GM18505 (cell line): ENCODE results near the gene PAFAH1B2.
"Not testable (repeated sequence)": the region's sequence is repeated elsewhere in the genome, so short reads cannot be mapped to it uniquely, and the experiment has no call there.

Experiments used
- ATAC-seq: cut with Tn5 transposase; IDR thresholded peaks from one replicate; pipeline ENCODE4 v1.9.1; 2021; ENCODE audit not compliant: unreplicated experiment
- POLR2A ChIP-seq: IDR thresholded peaks from 4 replicates; pipeline ENCODE4 v1.6.1; 2011; ENCODE audit warnings: borderline replicate concordance; ENCODE audit not compliant: insufficient read depth, insufficient read length; ENCODE audit errors: extremely low read depth

PAFAH1B2 gene

GRCh38 chr11:117201658-117202305 is 57.7 kb downstream of the PAFAH1B2 start:
- ATAC-seq: no peak
- no peak for TF ChIP-seq POLR2A

- no peak for TF ChIP-seq POLR2A
- no peak for ATAC-seq
Observed at GRCh38 chr11:117202386-117203068, 58.4 kb downstream of the PAFAH1B2 start.

GRCh38 chr11:117203069-117203407 is 59.0 kb downstream of the PAFAH1B2 start:
- no peak for ATAC-seq
- no peak for TF ChIP-seq POLR2A

- TF ChIP-seq POLR2A: no peak
- no peak for ATAC-seq
Observed at GRCh38 chr11:117204283-117205080, 60.4 kb downstream of the PAFAH1B2 start.

- no peak for TF ChIP-seq POLR2A
- no peak for ATAC-seq
Observed at GRCh38 chr11:117205211-117205818, 61.2 kb downstream of the PAFAH1B2 start.

- ATAC-seq: not testable (repeated sequence)
Observed at GRCh38 chr11:117206111-117206510, 62.0 kb downstream of the PAFAH1B2 start.

GRCh38 chr11:117206859-117207258 is 62.8 kb downstream of the PAFAH1B2 start:
- ATAC-seq: not testable (repeated sequence)

- not testable (repeated sequence) for ATAC-seq
Observed at GRCh38 chr11:117207481-117207880, 63.4 kb downstream of the PAFAH1B2 start.

- not testable (repeated sequence) for ATAC-seq
Observed at GRCh38 chr11:117208710-117209109, 64.6 kb downstream of the PAFAH1B2 start.

GRCh38 chr11:117209351-117210125 is 65.5 kb downstream of the PAFAH1B2 start:
- not testable (repeated sequence) for ATAC-seq

GRCh38 chr11:117210620-117211019 is 66.5 kb downstream of the PAFAH1B2 start:
- no peak for TF ChIP-seq POLR2A
- no peak for ATAC-seq

- ATAC-seq: no peak
- no peak for TF ChIP-seq POLR2A
Observed at GRCh38 chr11:117212697-117213355, 68.7 kb downstream of the PAFAH1B2 start.
